A549 (cell line): Measurements from ENCODE around the gene NDUFV2. TPM values are rescaled to one million over a fixed set of nuclear protein-coding genes. Genes with fewer than 3 reads are reported as not detected.

Source experiments
- ATAC-seq, 2 experiments: fragments of 200-7000 bp in 1 of 2; fragments of >200 bp in 1 of 2; cut with Nextera tagmentation in 1 of 2; cut with Tn5 transposase in 1 of 2; 3 replicates each; pipeline versions ENCODE4 v1.8.0 to v1.9.1; 2018 to 2020; ENCODE audit warnings: mild to moderate bottlenecking in 1 of 2, moderate library complexity in 1 of 2
- CTCF ChIA-PET: fragments of 300-600 bp; sonication (Branson Sonifier 250); formaldehyde crosslinking; extraction: SDS; loops from one replicate; lab custom pipeline; 2021; ENCODE audit warnings: antibody characterized with exemption, inconsistent platforms; lab: Yijun Ruan, JAX
- POLR2A ChIA-PET: fragments of 350-600 bp; formaldehyde crosslinking; extraction: SDS; loops from one replicate; lab custom pipeline; 2021; ENCODE audit warnings: antibody characterized with exemption, inconsistent platforms; lab: Yijun Ruan, JAX
- DNase-seq, 2 experiments: peaks; one replicate each; pipeline versions ENCODE4 v3.0.0 to v3.0.0-alpha.2; 2011 to 2016; ENCODE audit warnings: low read depth in 1 of 2, low spot score in 1 of 2
- FAIRE-seq: peaks from 2 replicates; lab custom pipeline; 2011; peaks lifted over from hg19 to GRCh38; lab: Jason Lieb, UNC
- H3K27ac ChIP-seq, 2 experiments: fragments of >200 bp; sonication (Bioruptor Twin); formaldehyde crosslinking; 3 replicates each; pipeline ENCODE4 v1.5.1; 2016 to 2017
- H3K4me1 ChIP-seq: fragments of >200 bp; sonication (Bioruptor Twin); formaldehyde crosslinking; 3 replicates; pipeline ENCODE4 v1.6.1; 2016
- H3K4me2 ChIP-seq: fragments of >200 bp; sonication (Bioruptor Twin); formaldehyde crosslinking; 3 replicates; pipeline ENCODE4 v1.6.1; 2016
- H3K4me3 ChIP-seq: fragments of >200 bp; sonication (Bioruptor Twin); formaldehyde crosslinking; 3 replicates; pipeline ENCODE4 v1.5.1; 2016
- H3K9me3 ChIP-seq: fragments of >200 bp; sonication (Bioruptor Twin); formaldehyde crosslinking; 3 replicates; pipeline ENCODE4 v1.6.1; 2016
- BHLHE40 ChIP-seq: IDR thresholded peaks from 2 replicates; pipeline ENCODE4 v1.6.1; 2012; ENCODE audit warnings: low read depth, low read length, inconsistent platforms
- CBX2 ChIP-seq: fragments of 200-600 bp; sonication (generic); IDR thresholded peaks from 2 replicates; pipeline ENCODE4 v1.6.1; 2016; ENCODE audit warnings: low read depth, mild to moderate bottlenecking, borderline replicate concordance
- CHD2 ChIP-seq: fragments of 150-350 bp; IDR thresholded peaks from 2 replicates; pipeline ENCODE4 v1.6.1; 2014; ENCODE audit warnings: low read length; ENCODE audit not compliant: partially characterized antibody
- EHF ChIP-seq: fragments of 250-450 bp; sonication (Bioruptor Pico); IDR thresholded peaks from 2 replicates; pipeline ENCODE4 v1.5.0; 2020; ENCODE audit warnings: mild to moderate bottlenecking
- EHMT2 ChIP-seq: fragments of 200-600 bp; sonication (generic); IDR thresholded peaks from 2 replicates; pipeline ENCODE4 v1.6.1; 2016; ENCODE audit warnings: antibody characterized with exemption, low read depth, mild to moderate bottlenecking, moderate library complexity
- EP300 ChIP-seq, 2 experiments: fragments of >200 bp; sonication (Bioruptor Twin); formaldehyde crosslinking; IDR thresholded peaks; 2 replicates in 1 of 2; 3 replicates in 1 of 2; pipeline ENCODE4 v1.6.1; 2016 to 2017
- FOSB ChIP-seq: fragments of 250-450 bp; sonication (Bioruptor Pico); IDR thresholded peaks from 2 replicates; pipeline ENCODE4 v1.5.0; 2020; ENCODE audit warnings: mild to moderate bottlenecking, moderate library complexity
- FOSL2 ChIP-seq, 2 experiments: fragments of 450-650 bp in 1 of 2; fragments of >200 bp in 1 of 2; sonication (Bioruptor Twin) in 1 of 2; formaldehyde crosslinking; IDR thresholded peaks; 2 replicates each; pipeline versions ENCODE4 v1.5.0 to v1.6.1; 2016 to 2020; ENCODE audit warnings: mild to moderate bottlenecking in 1 of 2, moderate library complexity in 1 of 2
- FOXS1 ChIP-seq: fragments of 250-450 bp; sonication (Bioruptor Pico); IDR thresholded peaks from 2 replicates; pipeline ENCODE4 v1.5.0; 2020; ENCODE audit warnings: mild to moderate bottlenecking, moderate library complexity
- HDAC2 ChIP-seq: fragments of 200-600 bp; sonication (generic); IDR thresholded peaks from 2 replicates; pipeline ENCODE4 v1.6.1; 2016
- HOXB5 ChIP-seq: fragments of 250-450 bp; sonication (Bioruptor Pico); IDR thresholded peaks from 2 replicates; pipeline ENCODE4 v1.5.0; 2020; ENCODE audit warnings: mild to moderate bottlenecking, moderate library complexity
- MAFK ChIP-seq: fragments of 450-650 bp; IDR thresholded peaks from 2 replicates; pipeline ENCODE4 v1.6.1; 2014; ENCODE audit not compliant: partially characterized antibody
- MAZ ChIP-seq: fragments of 150-350 bp; IDR thresholded peaks from 2 replicates; pipeline ENCODE4 v1.6.1; 2014; ENCODE audit warnings: antibody characterized with exemption, low read depth, low read length, borderline replicate concordance
- MYC ChIP-seq: IDR thresholded peaks from 2 replicates; pipeline ENCODE4 v1.6.1; 2012; ENCODE audit warnings: mild to moderate bottlenecking, inconsistent platforms, low read length, improper control_type of control experiment, borderline replicate concordance
- NFE2L2 ChIP-seq: fragments of 150-350 bp; conservative IDR thresholded peaks from 2 replicates; pipeline ENCODE4 v1.6.1; 2014; ENCODE audit warnings: low read length
- NR3C1 ChIP-seq: fragments of >200 bp; sonication (Bioruptor Twin); formaldehyde crosslinking; IDR thresholded peaks from 3 replicates; pipeline ENCODE4 v1.6.1; 2017
- PHF8 ChIP-seq: fragments of 200-600 bp; sonication (generic); IDR thresholded peaks from 2 replicates; pipeline ENCODE4 v1.6.1; 2016; ENCODE audit warnings: low read depth, mild to moderate bottlenecking, antibody characterized with exemption, moderate library complexity, borderline replicate concordance
- RARB ChIP-seq: fragments of 250-450 bp; sonication (Bioruptor Pico); IDR thresholded peaks from 2 replicates; pipeline ENCODE4 v1.8.0; 2021; ENCODE audit warnings: mild to moderate bottlenecking, moderate library complexity
- RCOR1 ChIP-seq: fragments of 150-350 bp; IDR thresholded peaks from 2 replicates; pipeline ENCODE4 v1.6.1; 2014; ENCODE audit warnings: antibody characterized with exemption, low read length, low read depth
- RNF2 ChIP-seq: fragments of 200-600 bp; sonication (generic); IDR thresholded peaks from 2 replicates; pipeline ENCODE4 v1.6.1; 2016; ENCODE audit warnings: low read depth, mild to moderate bottlenecking, antibody characterized with exemption, moderate library complexity, borderline replicate concordance
- SMC3 ChIP-seq: fragments of >200 bp; sonication (Bioruptor Twin); formaldehyde crosslinking; IDR thresholded peaks from 3 replicates; pipeline ENCODE4 v1.6.1; 2018; ENCODE audit warnings: inconsistent platforms
- TFCP2L1 ChIP-seq: fragments of 250-450 bp; sonication (Bioruptor Pico); IDR thresholded peaks from 2 replicates; pipeline ENCODE4 v1.5.0; 2021; ENCODE audit warnings: mild to moderate bottlenecking
- ZSCAN20 ChIP-seq: fragments of 250-450 bp; sonication (Bioruptor Pico); IDR thresholded peaks from 2 replicates; pipeline ENCODE4 v1.8.0; 2022; ENCODE audit warnings: mild to moderate bottlenecking, moderate library complexity
- WGBS: methylation state at CpG from one replicate; pipeline ENCODE4 v1.1.6; 2017; ENCODE audit errors: missing lambda C conversion rate; 5-methylcytosine and 5-hydroxymethylcytosine counted together
- polyA plus RNA-seq, 4 experiments: library from polyadenylated mRNA; depleted of rRNA in 3 of 4; stranded (reverse); fragments of >200 nt; fragmentation: RNase III in 1 of 4; extraction: RNeasy Plus Mini Kit Qiagen cat#74134 plus additional on column Dnase treatment in 1 of 4; gene quantifications; 2 replicates in 3 of 4; 3 replicates in 1 of 4; pipeline ENCODE4 v1.2.3, GENCODE V29; 2011 to 2017
- TF ChIP-seq, protein P1 (sequence below): IDR thresholded peaks from 2 replicates; pipeline ENCODE4 v1.6.1; 2012
- TF ChIP-seq, protein P2 (sequence below): fragments of >200 bp; sonication (Bioruptor Twin); formaldehyde crosslinking; IDR thresholded peaks from 3 replicates; pipeline ENCODE4 v1.5.1; 2016
- TF ChIP-seq, protein P3 (sequence below): fragments of 250-450 bp; sonication (Bioruptor Pico); IDR thresholded peaks from 2 replicates; pipeline ENCODE4 v1.5.0; 2021; ENCODE audit warnings: mild to moderate bottlenecking, moderate library complexity, borderline replicate concordance
- TF ChIP-seq, protein P4 (sequence below): fragments of >200 bp; sonication (Bioruptor Twin); formaldehyde crosslinking; IDR thresholded peaks from 2 replicates; pipeline ENCODE4 v1.6.1; 2016
- TF ChIP-seq, protein P5 (sequence below): fragments of >200 bp; sonication (Bioruptor Twin); formaldehyde crosslinking; IDR thresholded peaks from 3 replicates; pipeline ENCODE4 v1.6.1; 2016
- TF ChIP-seq, protein P6 (sequence below): IDR thresholded peaks from 2 replicates; pipeline ENCODE4 v1.6.1; 2012; ENCODE audit warnings: low read depth, borderline replicate concordance

The NDUFV2 gene
- polyA plus RNA-seq, 2 of the 4 experiments (the other 2 are of a cell fraction) = 115 to 180 TPM

DNA sequence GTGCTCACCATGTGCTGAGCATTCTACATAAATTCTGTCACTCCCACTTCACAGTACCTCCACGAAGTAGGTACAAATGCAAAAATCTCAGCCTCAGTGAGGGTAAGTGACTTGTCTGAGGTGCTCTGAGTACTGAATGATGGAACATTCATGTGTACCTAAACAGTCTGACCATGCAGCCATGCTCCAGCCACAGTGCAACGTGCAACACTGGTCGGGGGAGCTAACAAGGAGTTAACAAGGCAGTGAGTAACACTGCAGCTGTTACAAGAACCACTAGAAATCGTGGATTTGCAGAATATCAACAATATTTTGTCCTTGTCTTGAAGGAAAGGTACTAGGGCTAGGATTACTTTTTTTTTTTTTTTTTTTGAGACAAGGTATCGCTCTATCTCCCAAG, 36.6 kb upstream of the NDUFV2 start:
- no peak overlapping the region for H3K4me3 ChIP-seq
- H3K4me1 ChIP-seq = no peaks in the 10 kb centered on the region
- no peak overlapping the region for H3K4me2 ChIP-seq
- 72% methylated on average over 5 of the region's 5 CpGs for WGBS
- ChIA-PET POLR2A (no interaction called here), CTCF (interaction anchor here (1.0 to 1.5 kb wide), 3 partner anchors 8 to 412 kb away, joined by 3 to 6 read pairs (median 4); no protein-coding TSS in a partner anchor)
- no peak overlapping the region for H3K27ac ChIP-seq
- H3K9me3 ChIP-seq = no peaks in the 10 kb centered on the region
- no peak for TF ChIP-seq EHF (CRISPR knock-in tag)
- TF ChIP-seq, protein P1, sequence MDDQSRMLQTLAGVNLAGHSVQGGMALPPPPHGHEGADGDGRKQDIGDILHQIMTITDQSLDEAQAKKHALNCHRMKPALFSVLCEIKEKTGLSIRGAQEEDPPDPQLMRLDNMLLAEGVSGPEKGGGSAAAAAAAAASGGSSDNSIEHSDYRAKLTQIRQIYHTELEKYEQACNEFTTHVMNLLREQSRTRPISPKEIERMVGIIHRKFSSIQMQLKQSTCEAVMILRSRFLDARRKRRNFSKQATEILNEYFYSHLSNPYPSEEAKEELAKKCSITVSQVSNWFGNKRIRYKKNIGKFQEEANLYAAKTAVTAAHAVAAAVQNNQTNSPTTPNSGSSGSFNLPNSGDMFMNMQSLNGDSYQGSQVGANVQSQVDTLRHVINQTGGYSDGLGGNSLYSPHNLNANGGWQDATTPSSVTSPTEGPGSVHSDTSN = no peak
- TF ChIP-seq FOXS1 (CRISPR knock-in tag) = no peak
- TF ChIP-seq, protein P2, sequence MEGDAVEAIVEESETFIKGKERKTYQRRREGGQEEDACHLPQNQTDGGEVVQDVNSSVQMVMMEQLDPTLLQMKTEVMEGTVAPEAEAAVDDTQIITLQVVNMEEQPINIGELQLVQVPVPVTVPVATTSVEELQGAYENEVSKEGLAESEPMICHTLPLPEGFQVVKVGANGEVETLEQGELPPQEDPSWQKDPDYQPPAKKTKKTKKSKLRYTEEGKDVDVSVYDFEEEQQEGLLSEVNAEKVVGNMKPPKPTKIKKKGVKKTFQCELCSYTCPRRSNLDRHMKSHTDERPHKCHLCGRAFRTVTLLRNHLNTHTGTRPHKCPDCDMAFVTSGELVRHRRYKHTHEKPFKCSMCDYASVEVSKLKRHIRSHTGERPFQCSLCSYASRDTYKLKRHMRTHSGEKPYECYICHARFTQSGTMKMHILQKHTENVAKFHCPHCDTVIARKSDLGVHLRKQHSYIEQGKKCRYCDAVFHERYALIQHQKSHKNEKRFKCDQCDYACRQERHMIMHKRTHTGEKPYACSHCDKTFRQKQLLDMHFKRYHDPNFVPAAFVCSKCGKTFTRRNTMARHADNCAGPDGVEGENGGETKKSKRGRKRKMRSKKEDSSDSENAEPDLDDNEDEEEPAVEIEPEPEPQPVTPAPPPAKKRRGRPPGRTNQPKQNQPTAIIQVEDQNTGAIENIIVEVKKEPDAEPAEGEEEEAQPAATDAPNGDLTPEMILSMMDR = no peak
- TF ChIP-seq RNF2 = no peak
- TF ChIP-seq MAZ = no peak
- no peak for TF ChIP-seq RARB (CRISPR knock-in tag)
- TF ChIP-seq HOXB5 (CRISPR knock-in tag) = no peak
- no peak for TF ChIP-seq BHLHE40
- TF ChIP-seq, protein P3, sequence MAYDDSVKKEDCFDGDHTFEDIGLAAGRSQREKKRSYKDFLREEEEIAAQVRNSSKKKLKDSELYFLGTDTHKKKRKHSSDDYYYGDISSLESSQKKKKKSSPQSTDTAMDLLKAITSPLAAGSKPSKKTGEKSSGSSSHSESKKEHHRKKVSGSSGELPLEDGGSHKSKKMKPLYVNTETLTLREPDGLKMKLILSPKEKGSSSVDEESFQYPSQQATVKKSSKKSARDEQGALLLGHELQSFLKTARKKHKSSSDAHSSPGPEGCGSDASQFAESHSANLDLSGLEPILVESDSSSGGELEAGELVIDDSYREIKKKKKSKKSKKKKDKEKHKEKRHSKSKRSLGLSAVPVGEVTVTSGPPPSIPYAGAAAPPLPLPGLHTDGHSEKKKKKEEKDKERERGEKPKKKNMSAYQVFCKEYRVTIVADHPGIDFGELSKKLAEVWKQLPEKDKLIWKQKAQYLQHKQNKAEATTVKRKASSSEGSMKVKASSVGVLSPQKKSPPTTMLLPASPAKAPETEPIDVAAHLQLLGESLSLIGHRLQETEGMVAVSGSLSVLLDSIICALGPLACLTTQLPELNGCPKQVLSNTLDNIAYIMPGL (CRISPR knock-in tag) = no peak
- no peak for TF ChIP-seq MAFK
- no peak for TF ChIP-seq EHMT2
- no peak for TF ChIP-seq TFCP2L1
- no peak for TF ChIP-seq CBX2
- DNase-seq (no peak), ATAC-seq (no peak), FAIRE-seq (no peak)

DNA sequence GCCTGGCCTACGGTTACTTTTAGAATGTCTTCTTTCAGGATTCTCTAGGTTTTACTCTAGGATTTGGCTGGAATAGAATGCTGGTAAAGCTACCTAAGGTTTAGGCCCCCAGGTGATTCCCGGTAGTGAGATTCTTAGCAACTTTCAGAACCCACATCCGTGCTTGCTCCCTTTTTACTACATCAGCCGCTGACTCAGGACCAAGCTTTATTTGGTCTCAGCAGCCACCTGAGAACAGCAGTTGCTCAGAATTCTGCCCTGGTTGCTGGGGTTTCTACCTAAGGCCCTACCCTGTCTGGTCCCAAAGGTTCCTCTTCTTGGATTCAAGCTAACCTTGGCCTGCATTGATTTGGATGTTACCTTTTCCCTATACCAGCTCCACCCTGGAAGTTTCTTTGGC, 36.1 kb upstream of the NDUFV2 start:
- FAIRE-seq = no peak
- ATAC-seq = no peak
- H3K4me2 ChIP-seq = no peak overlapping the region
- no peak overlapping the region for H3K27ac ChIP-seq
- WGBS = 98% methylated on average over 4 of the region's 4 CpGs
- H3K9me3 ChIP-seq = no peaks in the 10 kb centered on the region
- no peak for TF ChIP-seq EP300 (IDR thresholded peaks at IDR 0.05)
- no peak for TF ChIP-seq ZSCAN20 (CRISPR knock-in tag)
- no peak for TF ChIP-seq FOSL2 (IDR thresholded peaks at IDR 0.05)
- TF ChIP-seq FOSL2 (CRISPR knock-in tag; IDR thresholded peaks at IDR 0.05) = no peak
- TF ChIP-seq, protein P4, sequence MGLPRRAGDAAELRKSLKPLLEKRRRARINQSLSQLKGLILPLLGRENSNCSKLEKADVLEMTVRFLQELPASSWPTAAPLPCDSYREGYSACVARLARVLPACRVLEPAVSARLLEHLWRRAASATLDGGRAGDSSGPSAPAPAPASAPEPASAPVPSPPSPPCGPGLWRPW = no peak
- DNase-seq = no peak
- POLR2A ChIA-PET = no interaction called here
- H3K4me3 ChIP-seq = no peak overlapping the region
- H3K4me1 ChIP-seq = no peaks in the 10 kb centered on the region
- CTCF ChIA-PET = interaction anchor here (1.0 to 1.2 kb wide), 2 partner anchors 397 to 413 kb away, joined by 3 to 4 read pairs; no protein-coding TSS in a partner anchor

DNA sequence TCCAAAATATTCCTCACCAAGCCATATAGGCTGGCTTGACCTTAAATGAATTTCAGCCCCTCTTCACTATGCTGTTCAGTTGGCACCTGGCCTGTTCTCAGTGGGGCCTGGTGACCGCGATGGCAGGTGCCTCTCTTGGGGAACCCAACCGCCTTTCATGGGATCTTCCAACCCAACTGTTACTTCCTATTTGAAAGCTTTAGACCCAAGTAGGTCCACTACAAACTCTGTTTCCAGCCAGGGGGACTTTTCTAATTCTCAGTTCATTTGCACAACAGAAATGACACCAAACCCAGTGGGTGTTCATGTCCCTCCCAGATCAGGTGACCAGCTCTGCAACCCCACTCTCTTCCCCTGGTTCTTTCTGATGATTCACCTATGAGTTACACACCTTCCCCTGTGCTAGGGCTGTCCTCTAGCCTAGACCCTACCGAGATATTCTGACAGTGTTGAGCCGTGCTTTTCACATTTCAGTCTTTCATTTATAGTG, 35.6 kb upstream of the NDUFV2 start:
- Histone ChIP-seq H3K9me3 (no peaks in the 10 kb centered on the region), H3K4me3 (no peak overlapping the region), H3K4me1 (no peaks in the 10 kb centered on the region), H3K27ac (no peak overlapping the region), H3K4me2 (no peak overlapping the region)
- TF ChIP-seq NR3C1 (no peak), CBX2 (no peak), NFE2L2 (no peak), RCOR1 (no peak), PHF8 (no peak), BHLHE40 (no peak), SMC3 (no peak), HDAC2 (no peak), CHD2 (no peak), FOSB (no peak), MYC (no peak)
- TF ChIP-seq, protein P5, sequence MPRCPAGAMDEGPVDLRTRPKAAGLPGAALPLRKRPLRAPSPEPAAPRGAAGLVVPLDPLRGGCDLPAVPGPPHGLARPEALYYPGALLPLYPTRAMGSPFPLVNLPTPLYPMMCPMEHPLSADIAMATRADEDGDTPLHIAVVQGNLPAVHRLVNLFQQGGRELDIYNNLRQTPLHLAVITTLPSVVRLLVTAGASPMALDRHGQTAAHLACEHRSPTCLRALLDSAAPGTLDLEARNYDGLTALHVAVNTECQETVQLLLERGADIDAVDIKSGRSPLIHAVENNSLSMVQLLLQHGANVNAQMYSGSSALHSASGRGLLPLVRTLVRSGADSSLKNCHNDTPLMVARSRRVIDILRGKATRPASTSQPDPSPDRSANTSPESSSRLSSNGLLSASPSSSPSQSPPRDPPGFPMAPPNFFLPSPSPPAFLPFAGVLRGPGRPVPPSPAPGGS = no peak
- TF ChIP-seq, protein P6, sequence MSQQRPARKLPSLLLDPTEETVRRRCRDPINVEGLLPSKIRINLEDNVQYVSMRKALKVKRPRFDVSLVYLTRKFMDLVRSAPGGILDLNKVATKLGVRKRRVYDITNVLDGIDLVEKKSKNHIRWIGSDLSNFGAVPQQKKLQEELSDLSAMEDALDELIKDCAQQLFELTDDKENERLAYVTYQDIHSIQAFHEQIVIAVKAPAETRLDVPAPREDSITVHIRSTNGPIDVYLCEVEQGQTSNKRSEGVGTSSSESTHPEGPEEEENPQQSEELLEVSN = no peak
- 82% methylated on average over 5 of the region's 5 CpGs for WGBS
- ATAC-seq = no peak
- ChIA-PET CTCF (interaction anchor here (1.2 kb wide), 1 partner anchor 413 kb away, joined by 4 read pairs; no protein-coding TSS in a partner anchor), POLR2A (no interaction called here)
- no peak for FAIRE-seq
- DNase-seq = no peak
